ENCODE measurements around the gene MEGF10. TPM values are rescaled to one million over a fixed set of nuclear protein-coding genes. Genes with fewer than 3 reads are reported as not detected.

The MEGF10 gene
- total and polyA plus RNA-seq, 2 of the 8 experiments (the other 6 are each of a cell fraction or from before 2014, with no cell fraction given): 38.2 to 53.1 TPM

- Histone ChIP-seq H4K8ac (ENCODE audit: extremely low read depth, insufficient read depth, low read length) (no peak overlapping the region), H2BK12ac (ENCODE audit: low read depth, low read length) (no peak overlapping the region), H3K79me2 (ENCODE audit: control insufficient read depth in 1 of 2, insufficient read depth in 2 of 2, low read length in 2 of 2) (no peaks in the 10 kb centered on the region), H3K27ac (ENCODE audit: low read depth, low read length) (no peak overlapping the region), H3K4me2 (ENCODE audit: insufficient read depth in 1 of 2, low read depth in 2 of 2, low read length in 2 of 2) (no peak overlapping the region), H3K27me3 (replicated peaks in 1 of 4; ENCODE audit: control insufficient read depth in 3 of 4, extremely low read depth in 1 of 4, insufficient read depth in 3 of 4, low read length in 3 of 4) (no peaks in the 10 kb centered on the region), H2BK15ac (ENCODE audit: low read length) (no peak overlapping the region), H4K20me1 (replicated peaks in 1 of 2; ENCODE audit: control insufficient read depth in 1 of 2, insufficient read depth in 2 of 2, low read length in 2 of 2) (no peaks in the 10 kb centered on the region), H2AK5ac (ENCODE audit: low read depth, low read length) (no peak overlapping the region), H3K4me3 (ENCODE audit: extremely low read depth in 1 of 4, insufficient read depth in 2 of 4, low read depth in 3 of 4, low read length in 4 of 4) (no peak overlapping the region), H3K23me2 (ENCODE audit: low read depth, low read length) (no peaks in the 10 kb centered on the region), H4K91ac (replicated peaks; ENCODE audit: insufficient read length, low read length) (no peak overlapping the region), H3K36me3 (ENCODE audit: control insufficient read depth in 2 of 4, insufficient read depth in 4 of 4, low read length in 3 of 4) (peaks cover 0 to 25% (median 14%) of the 10 kb centered on the region in 4 experiments), H3K9me3 (ENCODE audit: insufficient read depth in 2 of 2, low read depth in 1 of 2, low read length in 1 of 2) (peaks cover 0 to 2% of the 10 kb centered on the region in 2 experiments; a peak in 1 of 4 replicates), H3K14ac (ENCODE audit: insufficient read length) (no peak overlapping the region), H3K9ac (replicated peaks in 1 of 4; ENCODE audit: extremely low read depth in 1 of 4, low read depth in 3 of 4, low read length in 3 of 4) (no peak overlapping the region), H2AFZ (ENCODE audit: low read length) (no peak overlapping the region), H3K79me1 (ENCODE audit: low read depth, low read length) (no peaks in the 10 kb centered on the region), H3K23ac (ENCODE audit: insufficient read length) (no peak overlapping the region), H3K18ac (ENCODE audit: extremely low read depth, low read length) (no peak overlapping the region), H2BK20ac (ENCODE audit: low read length) (no peak overlapping the region), H3K56ac (replicated peaks; ENCODE audit: insufficient read length, low read depth, low read length) (no peak overlapping the region), H4K5ac (ENCODE audit: insufficient read length, low read depth, low read length) (no peak overlapping the region), H3K4me1 (replicated peaks in 1 of 4; ENCODE audit: control insufficient read depth in 3 of 4, insufficient read depth in 4 of 4, low read length in 3 of 4) (no peaks in the 10 kb centered on the region; a peak in 1 of 7 replicates), H2BK120ac (replicated peaks; ENCODE audit: low read depth, low read length) (no peak overlapping the region), H3K4ac (replicated peaks; ENCODE audit: insufficient read length, low read depth, low read length) (no peak overlapping the region), H2BK5ac (ENCODE audit: low read depth, low read length) (no peak overlapping the region)
- no peak for DNase-seq (ENCODE audit: low read depth in 1 of 2, low spot score in 2 of 2)
- ChIA-PET CTCF (ENCODE audit: partially characterized antibody) (interaction anchor here (0.7 to 1.3 kb wide), 2 partner anchors 11 to 108 kb away, joined by 3 read pairs; no protein-coding TSS in a partner anchor), POLR2A (ENCODE audit: partially characterized antibody) (no interaction called here)
- FAIRE-seq: no peak
- 96% methylated on average over 2 of the region's 2 CpGs; no CpG with 5 or more reads in 1 of the 2 experiments for WGBS, 2 experiments (ENCODE audit: extremely low coverage in 1 of 2, insufficient coverage in 1 of 2, insufficient read length in 1 of 2, insufficient replicate concordance in 2 of 2, low coverage in 1 of 2, low lambda C conversion rate in 2 of 2, missing lambda C conversion rate in 1 of 2)
- TF ChIP-seq MAFK (IDR thresholded peaks at IDR 0.05; ENCODE audit: low read depth, low read length) (no peak), EGR1 (IDR thresholded peaks at IDR 0.05; ENCODE audit: borderline replicate concordance, low read depth, low read length) (no peak), KDM5A (IDR thresholded peaks at IDR 0.05; ENCODE audit: low read length) (no peak), SUZ12 (IDR thresholded peaks at IDR 0.05; ENCODE audit: low read length) (no peak), CTBP2 (IDR thresholded peaks at IDR 0.05; ENCODE audit: borderline replicate concordance, insufficient read depth, insufficient read length, low read length) (no peak), SP4 (IDR thresholded peaks at IDR 0.05; ENCODE audit: low read length) (no peak), POU5F1 (IDR thresholded peaks at IDR 0.05; ENCODE audit: low read depth, low read length) (no peak), RBBP5 (IDR thresholded peaks at IDR 0.05; ENCODE audit: borderline replicate concordance, low read depth, low read length) (no peak), YY1 (IDR thresholded peaks at IDR 0.05; ENCODE audit: low read depth, low read length) (no peak), CBX5 (IDR thresholded peaks at IDR 0.05; ENCODE audit: low read depth, low read length) (no peak), JUN (IDR thresholded peaks at IDR 0.05; ENCODE audit: low read depth, low read length) (no peak), CREB1 (IDR thresholded peaks at IDR 0.05) (no peak), USF2 (IDR thresholded peaks at IDR 0.05; ENCODE audit: low read length) (no peak), SRF (IDR thresholded peaks at IDR 0.05; ENCODE audit: low read depth, low read length) (no peak), BRCA1 (IDR thresholded peaks at IDR 0.05; ENCODE audit: low read depth, low read length) (no peak)
Measured at GRCh38 chr5:127421471-127421870, 130.9 kb downstream of the MEGF10 start.

All from H1 (cell line).